Measurements from ENCODE around the gene RBPJL.

Gene RBPJL

GRCh38 chr20:45306431-45306982, at the start of gene RBPJL:
Gene RBPJL, plus strand, starts transcription at chr20:45306840. Its CDS starts 83 bp downstream, at chr20:45306923.
- peak; percentile 59 for DNase-seq

DNA sequence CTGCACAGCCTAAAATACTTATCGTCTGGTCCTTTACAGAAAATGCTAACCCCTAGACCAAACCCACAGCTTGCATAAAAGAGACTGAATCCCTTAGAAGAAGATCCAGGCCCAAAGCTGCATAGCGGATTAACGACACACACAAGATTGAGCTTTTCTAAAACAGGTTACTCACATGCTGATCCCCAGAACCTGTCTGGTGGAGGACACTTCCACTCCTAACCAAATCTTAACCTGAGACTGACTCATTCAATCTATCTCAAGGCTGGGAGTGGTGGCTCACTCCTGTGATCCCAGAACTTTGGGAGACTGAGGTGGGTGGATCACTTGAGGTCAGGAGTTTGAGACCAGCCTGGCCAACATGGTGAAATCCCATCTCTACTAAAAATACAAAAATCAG, 49.5 kb upstream of the RBPJL start:
- DNase-seq, result no peak

DNA sequence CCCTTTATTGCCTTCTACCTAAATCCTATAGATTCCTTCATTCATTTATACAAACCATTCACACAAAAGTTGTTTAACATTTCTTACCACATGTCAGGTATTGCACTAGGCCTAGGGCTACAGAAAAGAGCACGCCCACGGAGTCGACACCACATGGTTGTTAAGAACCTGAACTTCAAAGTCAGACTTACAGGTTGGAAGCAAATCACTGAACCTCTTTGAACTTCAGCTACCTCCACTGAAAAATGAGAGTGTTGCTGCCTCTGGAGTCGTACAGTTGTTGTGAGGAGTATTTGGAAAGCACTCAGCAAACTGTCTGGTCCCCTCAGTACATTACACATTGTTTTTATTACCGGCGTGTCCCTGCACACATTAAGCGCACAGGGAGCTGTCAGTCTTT, 48.9 kb upstream of the RBPJL start:
- DNase-seq, result no peak

DNA sequence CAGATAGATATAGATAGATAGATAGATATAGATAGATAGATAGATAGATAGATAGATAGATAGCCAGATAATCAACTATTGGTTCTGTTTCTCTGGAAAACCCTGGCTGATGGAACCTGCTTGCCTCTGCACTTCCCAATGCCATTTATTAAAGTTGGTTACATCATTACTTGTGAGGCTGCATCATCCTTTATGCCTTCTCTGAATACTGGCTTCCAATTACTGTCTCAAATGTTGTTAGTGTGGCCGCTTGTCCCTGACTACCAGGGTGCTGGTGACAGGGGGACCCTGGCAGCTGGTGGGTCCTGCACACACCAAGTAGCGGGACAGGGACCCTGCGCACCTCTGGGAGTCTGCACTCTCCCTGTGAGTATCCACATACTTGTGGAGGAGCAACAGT, 48.4 kb upstream of the RBPJL start:
- DNase-seq, result no peak

- DNase-seq, result no peak
These were observed 48.0 kb upstream of the RBPJL start for GRCh38 chr20:45258664-45259063.

- DNase-seq, result no peak
These were observed 42.9 kb upstream of the RBPJL start for GRCh38 chr20:45263556-45264266.

GRCh38 chr20:45266977-45267376, 39.7 kb upstream of the RBPJL start:
- no peak for DNase-seq

- no peak for DNase-seq
These were observed 38.1 kb upstream of the RBPJL start for GRCh38 chr20:45268531-45268930.

DNA sequence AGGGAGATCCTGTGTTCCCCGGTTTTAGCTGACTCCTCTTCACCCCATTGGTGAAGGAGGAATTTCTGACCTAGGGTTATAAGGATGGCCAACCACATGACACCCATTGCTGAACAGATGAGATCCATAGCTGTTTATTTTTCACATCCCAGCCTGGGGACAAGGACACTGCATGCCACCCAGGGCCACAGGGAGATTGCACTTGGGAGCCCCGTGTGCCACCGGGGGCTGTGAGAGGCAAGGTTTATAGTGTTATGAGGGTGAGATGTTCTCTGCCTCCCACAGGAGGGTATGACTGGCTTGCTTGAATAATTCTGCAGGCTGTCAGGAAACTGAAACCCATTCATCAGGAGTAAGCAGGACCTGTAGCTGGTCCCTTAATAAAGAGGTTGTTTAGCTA, 37.6 kb upstream of the RBPJL start:
- DNase-seq, result no peak

DNA sequence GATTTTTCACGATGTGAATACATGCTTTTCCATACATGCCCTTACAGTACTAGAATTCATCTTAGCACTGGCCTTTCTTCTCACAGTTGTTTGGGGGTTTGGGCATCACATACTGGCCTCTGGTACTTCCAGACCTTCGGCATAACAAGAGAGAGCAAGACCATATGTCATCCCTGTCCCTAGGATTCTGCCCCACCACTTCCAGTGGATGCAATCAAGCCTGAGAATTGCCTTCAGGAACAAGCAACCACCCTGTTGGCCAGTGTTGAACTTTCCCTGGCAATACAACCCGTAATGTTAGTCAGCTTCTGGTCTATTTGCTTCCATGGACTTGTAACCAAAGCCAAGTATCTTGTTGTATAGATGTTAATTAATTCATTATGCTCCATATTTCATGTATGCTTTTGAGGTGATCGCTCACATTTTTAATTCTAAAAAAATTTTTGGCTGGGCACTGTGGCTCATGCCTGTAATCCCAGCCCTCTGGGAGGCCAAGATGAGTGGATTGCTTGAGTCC, 36.8 kb upstream of the RBPJL start:
- DNase-seq, result no peak

DNA sequence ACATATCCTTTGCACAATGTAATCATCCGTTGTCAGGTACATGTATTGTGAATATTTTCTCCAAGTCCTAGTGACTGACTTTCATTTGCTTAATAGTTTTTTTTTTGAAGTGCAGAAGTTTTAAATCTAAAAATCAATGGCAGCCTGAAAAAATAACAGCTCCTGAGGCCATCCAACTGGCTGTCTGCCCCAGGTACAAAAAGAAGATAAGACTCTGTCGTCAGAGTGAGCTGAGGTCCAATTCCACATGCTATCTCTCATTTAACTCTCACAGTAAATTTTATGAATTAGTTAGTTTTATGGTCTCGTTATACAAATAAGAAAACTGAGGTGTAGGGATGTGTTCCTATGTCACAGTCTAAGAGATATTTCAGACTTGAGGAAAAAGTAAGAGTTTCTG, 31.3 kb upstream of the RBPJL start:
- no peak for DNase-seq

DNA sequence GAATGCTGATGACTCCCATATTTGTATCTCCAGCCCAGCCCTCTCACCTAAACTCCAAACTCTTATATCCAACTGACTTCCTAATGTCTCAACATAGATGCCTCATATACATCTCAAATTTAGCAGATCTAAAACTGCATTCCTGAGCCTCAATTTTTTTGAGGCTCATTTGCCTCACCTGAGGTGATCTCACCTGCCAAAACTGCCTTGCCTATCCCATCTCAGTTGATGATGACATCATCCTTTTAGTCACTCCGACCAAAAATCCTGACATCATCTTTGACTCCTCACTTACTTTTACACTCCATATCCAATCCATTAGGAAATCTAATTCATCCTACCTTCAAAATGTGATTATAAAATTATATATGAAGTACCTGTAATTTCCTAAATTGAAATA, 26.6 kb upstream of the RBPJL start:
- no peak for DNase-seq

- no peak for DNase-seq
These were observed 23.7 kb upstream of the RBPJL start for GRCh38 chr20:45282700-45283550.

GRCh38 chr20:45283551-45284057, 23.0 kb upstream of the RBPJL start:
- peak; percentile 30 for DNase-seq

GRCh38 chr20:45288376-45288775, 18.3 kb upstream of the RBPJL start:
- DNase-seq, result no peak

DNA sequence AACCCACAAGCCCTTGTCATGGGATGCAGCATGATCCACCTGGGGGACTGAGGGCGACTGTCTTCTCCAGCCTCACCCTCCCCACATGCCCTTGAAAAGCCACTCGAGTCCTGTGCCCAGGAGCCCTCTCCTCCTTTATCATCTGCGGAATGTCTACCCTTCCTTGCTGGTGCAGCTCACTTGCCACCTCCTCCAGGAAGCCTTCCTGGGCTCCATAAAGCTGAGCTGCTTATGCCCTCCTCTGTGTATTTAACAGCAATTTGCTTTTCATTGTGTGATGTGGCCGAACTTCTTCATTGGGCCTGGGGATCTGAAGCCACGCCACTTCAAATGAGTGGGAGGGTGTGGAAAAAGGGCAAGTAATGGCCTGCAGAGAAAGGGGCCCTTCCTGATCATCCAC, 17.8 kb upstream of the RBPJL start:
- DNase-seq, result no peak

- no peak for DNase-seq
These were observed 16.5 kb upstream of the RBPJL start for GRCh38 chr20:45289942-45290676.

GRCh38 chr20:45290677-45291355, 15.8 kb upstream of the RBPJL start:
- peak; percentile 92 for DNase-seq

DNA sequence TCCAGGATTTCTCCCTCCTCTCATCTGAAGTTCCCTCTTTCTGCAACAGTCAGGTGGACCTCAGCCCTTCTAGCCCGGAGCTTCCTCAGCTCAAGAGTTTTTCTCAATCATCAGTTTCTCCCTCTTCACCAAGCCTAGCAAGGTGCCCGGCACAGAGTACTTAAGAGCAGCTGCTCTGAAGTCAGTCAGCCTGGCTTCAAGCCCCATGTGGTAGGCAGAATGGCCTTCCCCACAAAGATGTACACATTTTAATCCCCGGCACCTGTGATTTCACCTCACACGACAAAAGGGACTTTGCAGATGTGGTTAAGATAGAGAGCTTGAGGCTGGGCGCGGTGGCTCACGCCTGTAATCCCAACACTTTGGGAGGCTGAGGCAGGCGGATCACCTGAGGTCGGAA, 15.1 kb upstream of the RBPJL start:
- DNase-seq, result no peak

DNA sequence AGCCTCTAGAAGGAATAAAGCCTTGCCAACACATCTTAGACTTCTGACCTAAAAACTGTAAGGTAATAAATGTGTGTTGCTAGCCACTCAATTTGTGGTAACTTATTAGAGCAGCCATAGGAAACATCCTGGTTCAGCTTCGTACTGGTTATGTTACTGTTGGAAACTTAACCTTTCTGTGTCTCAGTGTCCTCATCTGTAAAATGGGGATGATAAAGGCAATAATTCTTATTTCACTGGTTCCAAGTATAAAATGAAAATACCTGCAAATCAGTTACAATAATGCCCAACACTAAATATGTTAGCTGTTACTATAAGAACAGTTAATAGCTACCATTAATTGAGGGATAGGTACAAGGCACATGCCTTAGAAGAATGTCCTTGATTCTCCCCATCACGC, 14.3 kb upstream of the RBPJL start:
- no peak for DNase-seq

- peak; percentile 89 for DNase-seq
These were observed 13.3 kb upstream of the RBPJL start for GRCh38 chr20:45293041-45294002.

Data from hematopoietic multipotent progenitor cell treated with erythropoietin and hydrocortisone succinate and interleukin-3 and kit ligand, for 4 days (in vitro differentiated cells).